ENCODE measurements around the gene UBR2.
A peak's percentile ranks its signal among the peaks of the same experiment; 100 is the strongest.
"Not testable (repeated sequence)": the region's sequence is repeated elsewhere in the genome, so short reads cannot be mapped to it uniquely, and the experiment has no call there.

Gene UBR2

GRCh38 chr6:42727087-42727611 lies 163.3 kb downstream of the UBR2 start:
- peak overlapping the region; percentile 80 for H3K4me3 Mint-ChIP-seq
- H3K9me3 Mint-ChIP-seq = no peaks in the 10 kb centered on the region
- no peaks in the 10 kb centered on the region for H3K36me3 Mint-ChIP-seq (ENCODE audit: low read depth)
- H3K27ac Mint-ChIP-seq = peak overlapping the region; percentile 97
- peak; percentile 28 for DNase-seq
- no peak for ATAC-seq
- H3K27me3 Mint-ChIP-seq = no peaks in the 10 kb centered on the region
- H3K4me1 Mint-ChIP-seq = peaks cover 18% of the 10 kb centered on the region

GRCh38 chr6:42727627-42728026 lies 163.8 kb downstream of the UBR2 start:
- no peak for DNase-seq
- Mint-ChIP-seq H3K27me3 (no peaks in the 10 kb centered on the region), H3K9me3 (no peaks in the 10 kb centered on the region), H3K36me3 (ENCODE audit: low read depth) (no peaks in the 10 kb centered on the region), H3K4me3 (peak overlapping the region; percentile 80), H3K4me1 (peaks cover 18% of the 10 kb centered on the region), H3K27ac (peak overlapping the region; percentile 97)
- no peak for ATAC-seq

GRCh38 chr6:42729731-42730130 lies 165.9 kb downstream of the UBR2 start:
- Mint-ChIP-seq H3K27me3 (no peaks in the 10 kb centered on the region), H3K4me1 (peaks cover 18% of the 10 kb centered on the region), H3K36me3 (ENCODE audit: low read depth) (no peaks in the 10 kb centered on the region), H3K4me3 (no peak overlapping the region), H3K27ac (no peak overlapping the region), H3K9me3 (no peaks in the 10 kb centered on the region)
- no peak for DNase-seq
- ATAC-seq = no peak

- H3K4me1 Mint-ChIP-seq; ATAC-seq; H3K36me3 Mint-ChIP-seq (ENCODE audit: low read depth); H3K9me3 Mint-ChIP-seq; H3K27ac Mint-ChIP-seq; H3K4me3 Mint-ChIP-seq; DNase-seq; H3K27me3 Mint-ChIP-seq: not testable (repeated sequence)
Measured at GRCh38 chr6:42733867-42734481, 170.1 kb downstream of the UBR2 start.

GRCh38 chr6:42735976-42736375 lies 172.1 kb downstream of the UBR2 start:
- Mint-ChIP-seq H3K27me3 (no peaks in the 10 kb centered on the region), H3K27ac (no peak overlapping the region), H3K4me3 (no peak overlapping the region), H3K4me1 (no peaks in the 10 kb centered on the region), H3K9me3 (no peaks in the 10 kb centered on the region), H3K36me3 (ENCODE audit: low read depth) (no peaks in the 10 kb centered on the region)
- ATAC-seq (no peak), DNase-seq (no peak)

- peaks cover 13% of the 10 kb centered on the region for H3K36me3 Mint-ChIP-seq (ENCODE audit: low read depth)
Measured at GRCh38 chr6:42740725-42741124, 176.9 kb downstream of the UBR2 start.

GRCh38 chr6:42742116-42742894 lies 178.5 kb downstream of the UBR2 start:
- no peak overlapping the region for H3K27ac Mint-ChIP-seq
- peaks cover 16% of the 10 kb centered on the region for H3K36me3 Mint-ChIP-seq (ENCODE audit: low read depth)
- no peak overlapping the region for H3K4me3 Mint-ChIP-seq
- H3K27me3 Mint-ChIP-seq = no peaks in the 10 kb centered on the region
- no peaks in the 10 kb centered on the region for H3K9me3 Mint-ChIP-seq
- ATAC-seq (no peak), DNase-seq (no peak)
- peaks cover 18% of the 10 kb centered on the region for H3K4me1 Mint-ChIP-seq

More at GRCh38 chr6:42740725-42741124, 176.9 kb downstream of the UBR2 start:
- DNase-seq (no peak), ATAC-seq (no peak)
- Mint-ChIP-seq H3K27me3 (no peaks in the 10 kb centered on the region), H3K9me3 (no peaks in the 10 kb centered on the region), H3K27ac (no peak overlapping the region), H3K4me3 (no peak overlapping the region), H3K4me1 (peaks cover 14% of the 10 kb centered on the region)

All from activated naive CD8-positive, alpha-beta T cell treated with anti-CD3 and anti-CD28 coated beads, Interleukin-2, amount 50 U/mL, for 24 hours (primary cell).